SU-DHL-6 (cell line): ENCODE data around the gene ACOT8.
"Not testable (repeated sequence)": the region's sequence is repeated elsewhere in the genome, so short reads cannot be mapped to it uniquely, and the experiment has no call there.

ENCODE experiments used
- H2AFZ ChIP-seq: fragments of 200-600 bp; sonication (generic); 2 replicates; pipeline ENCODE4 v1.6.1; 2014; ENCODE audit warnings: low read depth, mild to moderate bottlenecking, moderate library complexity, mixed read lengths, antibody characterized with exemption, low read length; ENCODE audit not compliant: severe bottlenecking
- H3F3A ChIP-seq: fragments of 200-600 bp; shearing (Covaris generic); 2 replicates; pipeline ENCODE4 v1.6.0; 2016; ENCODE audit warnings: antibody characterized with exemption, mild to moderate bottlenecking; ENCODE audit not compliant: insufficient read depth
- H3K27ac ChIP-seq: fragments of 200-600 bp; sonication (generic); 2 replicates; pipeline ENCODE4 v1.5.1; 2016; ENCODE audit warnings: low read depth, mild to moderate bottlenecking, low read length, moderate library complexity, mixed read lengths
- H3K27me3 ChIP-seq: fragments of 200-600 bp; sonication (generic), shearing (Covaris generic); 2 replicates; pipeline ENCODE4 v1.6.0; 2014; ENCODE audit warnings: mild to moderate bottlenecking, low read length
- H3K36me3 ChIP-seq: fragments of 200-600 bp; sonication (generic); 2 replicates; pipeline ENCODE4 v1.6.1; 2014; ENCODE audit warnings: mild to moderate bottlenecking, low read length, mixed read lengths
- H3K4me2 ChIP-seq: fragments of 300-600, 200-600 bp; shearing (Covaris generic), sonication (generic); 2 replicates; pipeline ENCODE4 v1.6.0; 2014; ENCODE audit warnings: low read length, low read depth, mild to moderate bottlenecking; ENCODE audit not compliant: poor library complexity, severe bottlenecking
- H3K4me3 ChIP-seq: fragments of 200-600 bp; sonication (generic); 2 replicates; pipeline ENCODE4 v1.5.1; 2014; ENCODE audit warnings: antibody characterized with exemption, low read length, mild to moderate bottlenecking, mixed read lengths; ENCODE audit not compliant: insufficient read depth, poor library complexity, severe bottlenecking
- H3K79me2 ChIP-seq: fragments of 200-600 bp; sonication (generic); 2 replicates; pipeline ENCODE4 v1.6.1; 2014; ENCODE audit warnings: mild to moderate bottlenecking, low read length, moderate library complexity; ENCODE audit not compliant: insufficient read depth
- H3K9ac ChIP-seq: fragments of 200-600 bp; sonication (generic); 2 replicates; pipeline ENCODE4 v1.7.0; 2014; ENCODE audit warnings: mild to moderate bottlenecking, low read length
- H3K9me2 ChIP-seq: fragments of 200-600 bp; sonication (generic); replicated peaks from 2 replicates; pipeline ENCODE4 v1.6.1; 2014; ENCODE audit warnings: low read length; ENCODE audit not compliant: insufficient read depth
- H3K9me3 ChIP-seq: fragments of 200-600 bp; sonication (generic); 2 replicates; pipeline ENCODE4 v1.6.1; 2014; ENCODE audit warnings: low read length, mixed read lengths; ENCODE audit not compliant: insufficient read depth
- H4K20me1 ChIP-seq: fragments of 200-600 bp; sonication (generic); 2 replicates; pipeline ENCODE4 v1.6.1; 2014; ENCODE audit warnings: low read depth, mild to moderate bottlenecking, antibody characterized with exemption, low read length, moderate library complexity, mixed read lengths
- CTCF ChIP-seq: fragments of 200-600 bp; sonication (generic); IDR thresholded peaks from one replicate; pipeline ENCODE4 v1.5.1; 2017; ENCODE audit warnings: antibody characterized with exemption, mild to moderate bottlenecking, low read length, moderate library complexity; ENCODE audit not compliant: insufficient read depth, poor library complexity, severe bottlenecking
- EZH2phosphoT487 ChIP-seq: fragments of 200-600 bp; sonication (generic), shearing (Covaris generic); conservative IDR thresholded peaks from 2 replicates; pipeline ENCODE4 v1.6.1; 2018; ENCODE audit warnings: mild to moderate bottlenecking, antibody characterized with exemption, low read length, moderate library complexity, mixed read lengths

ACOT8 gene

GRCh38 chr20:45874576-45874975 lies 17.4 kb upstream of the ACOT8 start:
- H3F3A ChIP-seq: no peaks in the 10 kb centered on the region
- H3K27me3 ChIP-seq: no peaks in the 10 kb centered on the region
- H3K4me2 ChIP-seq: no peak overlapping the region
- no peak overlapping the region for H3K27ac ChIP-seq
- H3K9ac ChIP-seq: no peak overlapping the region
- TF ChIP-seq CTCF: no peak
- no peak for TF ChIP-seq EZH2phosphoT487
- no peaks in the 10 kb centered on the region for H4K20me1 ChIP-seq
- H3K9me2 ChIP-seq: no peaks in the 10 kb centered on the region
- no peak overlapping the region for H3K4me3 ChIP-seq
- H3K79me2 ChIP-seq: no peaks in the 10 kb centered on the region
- no peaks in the 10 kb centered on the region for H3K9me3 ChIP-seq
- no peak overlapping the region for H2AFZ ChIP-seq
- H3K36me3 ChIP-seq: no peaks in the 10 kb centered on the region

- not testable (repeated sequence) for H3K9me2 ChIP-seq, H3K9me3 ChIP-seq, H3K27me3 ChIP-seq, H3K27ac ChIP-seq, H2AFZ ChIP-seq, H3K79me2 ChIP-seq, H4K20me1 ChIP-seq, H3K4me2 ChIP-seq, H3K36me3 ChIP-seq, H3F3A ChIP-seq, H3K4me3 ChIP-seq, H3K9ac ChIP-seq
Measured at GRCh38 chr20:45874104-45874481, 16.9 kb upstream of the ACOT8 start.

- no peaks in the 10 kb centered on the region for H3K79me2 ChIP-seq
- H3K9me3 ChIP-seq: no peaks in the 10 kb centered on the region
- H3K27ac ChIP-seq: no peak overlapping the region
- no peaks in the 10 kb centered on the region for H3K27me3 ChIP-seq
- no peak overlapping the region for H2AFZ ChIP-seq
- H3K9me2 ChIP-seq: no peaks in the 10 kb centered on the region
- no peaks in the 10 kb centered on the region for H4K20me1 ChIP-seq
- no peaks in the 10 kb centered on the region for H3F3A ChIP-seq
- no peak overlapping the region for H3K9ac ChIP-seq
- H3K4me3 ChIP-seq: no peak overlapping the region
- H3K36me3 ChIP-seq: no peaks in the 10 kb centered on the region
- no peak overlapping the region for H3K4me2 ChIP-seq
- TF ChIP-seq EZH2phosphoT487: no peak
- TF ChIP-seq CTCF: no peak
Measured at GRCh38 chr20:45873409-45874103, 16.4 kb upstream of the ACOT8 start.

GRCh38 chr20:45872626-45873025 lies 15.4 kb upstream of the ACOT8 start:
- H3K4me2 ChIP-seq: no peak overlapping the region
- no peaks in the 10 kb centered on the region for H3K36me3 ChIP-seq
- no peak overlapping the region for H3K4me3 ChIP-seq
- no peaks in the 10 kb centered on the region for H3K27me3 ChIP-seq
- H3K79me2 ChIP-seq: no peaks in the 10 kb centered on the region
- H3K27ac ChIP-seq: no peak overlapping the region
- no peaks in the 10 kb centered on the region for H3F3A ChIP-seq
- TF ChIP-seq CTCF (no peak), EZH2phosphoT487 (no peak)
- no peak overlapping the region for H2AFZ ChIP-seq
- H3K9me2 ChIP-seq: no peaks in the 10 kb centered on the region
- H3K9me3 ChIP-seq: no peaks in the 10 kb centered on the region
- no peak overlapping the region for H3K9ac ChIP-seq
- no peaks in the 10 kb centered on the region for H4K20me1 ChIP-seq
